ENCODE data around the gene TNS1.

GRCh38 chr2:217847115-217847514 lies 155.7 kb downstream of the TNS1 start:
- no peak for TF ChIP-seq CTCF (conservative IDR thresholded peaks at IDR 0.05; ENCODE audit: low read depth, low read length)
- no peak for TF ChIP-seq EZH2phosphoT487 (IDR thresholded peaks at IDR 0.05; ENCODE audit: borderline replicate concordance, low read length)
